PC-3 (cell line): ENCODE data around the gene LRRN4. TPM values are rescaled to one million over a fixed set of nuclear protein-coding genes. Genes with fewer than 3 reads are reported as not detected.

Source experiments
- ATAC-seq: fragments of 200-7000 bp; cut with Tn5 transposase; 2 replicates; pipeline ENCODE4 v1.9.1; 2020; ENCODE audit warnings: mild to moderate bottlenecking, moderate library complexity
- Bru-seq: library from RNA; stranded (reverse); fragments of 400-500 nt; gene quantifications from one replicate; lab custom pipeline; 2021; lab: Mats Ljungman, UMichigan
- BruChase-seq, 2 experiments: library from RNA; stranded (reverse); fragments of 400-500 nt; gene quantifications; one replicate each; lab custom pipeline; 2021; lab: Mats Ljungman, UMichigan
- BruUV-seq: library from RNA; stranded (reverse); fragments of 400-500 nt; replicated peaks from 2 replicates; lab custom pipeline; 2021; lab: Mats Ljungman, UMichigan
- CTCF ChIA-PET: fragments of 300-600 bp; sonication (Branson Sonifier 250); formaldehyde crosslinking; loops from one replicate; lab custom pipeline; 2022; ENCODE audit warnings: antibody characterized with exemption; lab: Charles Lee
- POLR2A ChIA-PET: fragments of 300-600 bp; sonication (Branson Sonifier 250); formaldehyde crosslinking; loops from one replicate; lab custom pipeline; 2022; ENCODE audit warnings: antibody characterized with exemption; ENCODE audit not compliant: unreplicated experiment; lab: Charles Lee
- DNase-seq: peaks from one replicate; pipeline ENCODE4 v3.0.0-alpha.2; 2015
- H2AFZ ChIP-seq: fragments of 300-600 bp; sonication (generic); 2 replicates; pipeline ENCODE4 v1.6.0; 2016; ENCODE audit warnings: antibody characterized with exemption, low read length
- H3F3A ChIP-seq: fragments of 300-600 bp; sonication (generic); one replicate; pipeline ENCODE4 v1.6.0; 2017; ENCODE audit warnings: antibody characterized with exemption, low read length, control low read depth, mild to moderate bottlenecking; ENCODE audit not compliant: unreplicated experiment
- H3K27ac ChIP-seq: fragments of 300-600 bp; sonication (generic); 2 replicates; pipeline ENCODE4 v1.5.1; 2016; ENCODE audit warnings: mild to moderate bottlenecking, low read length
- H3K27me3 ChIP-seq: fragments of 300-600 bp; sonication (generic); 2 replicates; pipeline ENCODE4 v1.6.1; 2016; ENCODE audit warnings: low read length, mixed read lengths
- H3K36me3 ChIP-seq: fragments of 300-600 bp; sonication (generic); 2 replicates; pipeline ENCODE4 v1.6.1; 2016; ENCODE audit warnings: low read depth, mixed run types, low read length, mixed read lengths
- H3K4me1 ChIP-seq: fragments of 300-600 bp; sonication (generic); 2 replicates; pipeline ENCODE4 v1.5.1; 2016; ENCODE audit warnings: low read length; ENCODE audit not compliant: insufficient read depth
- H3K4me2 ChIP-seq: fragments of 300-600 bp; sonication (generic); 2 replicates; pipeline ENCODE4 v1.6.0; 2016; ENCODE audit warnings: low read length
- H3K4me3 ChIP-seq: fragments of 300-600 bp; sonication (generic); 2 replicates; pipeline ENCODE4 v1.5.1; 2016; ENCODE audit warnings: mild to moderate bottlenecking, low read length, mixed read lengths
- H3K79me2 ChIP-seq: fragments of 300-600 bp; sonication (generic); 2 replicates; pipeline ENCODE4 v1.6.1; 2017; ENCODE audit warnings: low read length, mixed read lengths
- H3K9ac ChIP-seq: fragments of 300-600 bp; sonication (generic); 2 replicates; pipeline ENCODE4 v1.6.0; 2016; ENCODE audit warnings: mild to moderate bottlenecking, low read length
- H3K9me2 ChIP-seq: fragments of 300-600 bp; sonication (generic); replicated peaks from 2 replicates; pipeline ENCODE4 v1.6.1; 2016; ENCODE audit warnings: mixed run types, low read length, mixed read lengths
- H3K9me3 ChIP-seq: fragments of 300-600 bp; sonication (generic); 2 replicates; pipeline ENCODE4 v1.6.1; 2016; ENCODE audit warnings: low read length, mixed read lengths
- H4K20me1 ChIP-seq: fragments of 300-600 bp; sonication (generic); 2 replicates; pipeline ENCODE4 v1.6.1; 2016; ENCODE audit warnings: low read length, mixed read lengths
- CTCF ChIP-seq: fragments of 300-600 bp; sonication (generic); conservative IDR thresholded peaks from 2 replicates; pipeline ENCODE4 v1.5.1; 2017; ENCODE audit warnings: antibody characterized with exemption, low read depth, mild to moderate bottlenecking, low read length
- EZH2 ChIP-seq: fragments of 300-600 bp; sonication (generic); IDR thresholded peaks from one replicate; pipeline ENCODE4 v1.6.1; 2017; ENCODE audit warnings: antibody characterized with exemption, mild to moderate bottlenecking, low read length; ENCODE audit not compliant: unreplicated experiment
- EZH2phosphoT487 ChIP-seq: fragments of 300-600 bp; sonication (generic); IDR thresholded peaks from 2 replicates; pipeline ENCODE4 v1.6.1; 2018; ENCODE audit warnings: mild to moderate bottlenecking, antibody characterized with exemption, low read length, borderline replicate concordance
- intact Hi-C: fragments of 100-400 bp; cut with micrococcal nuclease; formaldehyde crosslinking; loops from 2 replicates; pipeline ENCODE4 v1.9.0; 2023
- long read RNA-seq: library from polyadenylated mRNA; unstranded; transcript quantifications from one replicate; pipeline ENCODE4 v2.0.0, GENCODE V29; 2021; ENCODE audit not compliant: unreplicated experiment
- total RNA-seq: library from RNA; depleted of rRNA; stranded (reverse); fragments of >200 nt; gene quantifications from 2 replicates; pipeline ENCODE4 v1.2.3, GENCODE V29; 2014; rRNA removed

Gene LRRN4
- 0.44 TPM in 1 of 2 replicates, not detected in the other for total RNA-seq
- percentile 9 among the genes with signal in this experiment for Bru-seq, nascent RNA
- percentile 11 among the genes with signal in this experiment for BruChase-seq, experiment 1, labeled RNA remaining after a 6-hour chase
- BruChase-seq, experiment 2, labeled RNA remaining after a 2-hour chase, result percentile 5 among the genes with signal in this experiment
- long read RNA-seq, result 0 reads

- ATAC-seq, result peak; percentile 95
- POLR2A ChIA-PET, result no interaction called here
Measured at GRCh38 chr20:6053776-6054688, at the start of gene LRRN4. LRRN4 (minus strand) TSS chr20:6054060; CDS start chr20:6052799, 1,261 bp downstream.

GRCh38 chr20:6103301-6103700 is 49.4 kb upstream of the LRRN4 start:
- ChIA-PET CTCF (no interaction called here), POLR2A (no interaction called here)
- H3K9me3 ChIP-seq, result no peaks in the 10 kb centered on the region
- intact Hi-C loops, result no loop called here
- H3K9ac ChIP-seq, result no peak overlapping the region
- H3K27ac ChIP-seq, result no peak overlapping the region
- no peaks in the 10 kb centered on the region for H4K20me1 ChIP-seq
- no peak overlapping the region for H2AFZ ChIP-seq
- BruUV-seq, result no TSS peak
- no peak for ATAC-seq
- no peak for DNase-seq
- H3K79me2 ChIP-seq, result no peaks in the 10 kb centered on the region
- no peak overlapping the region for H3K4me3 ChIP-seq
- TF ChIP-seq EZH2phosphoT487 (no peak), EZH2 (no peak), CTCF (no peak)
- H3K27me3 ChIP-seq, result no peaks in the 10 kb centered on the region
- no peaks in the 10 kb centered on the region for H3K4me1 ChIP-seq
- no peaks in the 10 kb centered on the region for H3F3A ChIP-seq
- no peaks in the 10 kb centered on the region for H3K9me2 ChIP-seq
- H3K4me2 ChIP-seq, result no peak overlapping the region
- H3K36me3 ChIP-seq, result peaks cover 61% of the 10 kb centered on the region

More at GRCh38 chr20:6053776-6054688, at the start of gene LRRN4:
- CTCF ChIA-PET, result no interaction called here
- H2AFZ ChIP-seq, result peak within 1 kb of the TSS; percentile 71
- TF ChIP-seq CTCF, result no peak
- no peak for TF ChIP-seq EZH2phosphoT487
- TF ChIP-seq EZH2, result no peak
- H3K4me3 ChIP-seq, result peak within 1 kb of the TSS; percentile 45; the same call in 1 of the 2 replicates
- no peaks in the 10 kb centered on the region for H4K20me1 ChIP-seq
- intact Hi-C loops, result no loop called here
- DNase-seq, result peak; percentile 96
- peak within 1 kb of the TSS; percentile 74 for H3K4me2 ChIP-seq
- H3K9me3 ChIP-seq, result no peaks in the 10 kb centered on the region
- no peaks in the 10 kb centered on the region for H3K36me3 ChIP-seq
- no peaks in the 10 kb centered on the region for H3F3A ChIP-seq
- H3K9me2 ChIP-seq, result no peaks in the 10 kb centered on the region
- H3K27ac ChIP-seq, result no peak within 1 kb of the TSS
- BruUV-seq, result no TSS peak
- H3K27me3 ChIP-seq, result no peaks in the 10 kb centered on the region
- H3K4me1 ChIP-seq, result peaks cover 22% of the 10 kb centered on the region
- H3K79me2 ChIP-seq, result no peaks in the 10 kb centered on the region
- H3K9ac ChIP-seq, result no peak within 1 kb of the TSS
